ENCODE measurements around the gene OR2B2.
A peak's percentile ranks its signal among the peaks of the same experiment; 100 is the strongest.

Gene OR2B2

DNA sequence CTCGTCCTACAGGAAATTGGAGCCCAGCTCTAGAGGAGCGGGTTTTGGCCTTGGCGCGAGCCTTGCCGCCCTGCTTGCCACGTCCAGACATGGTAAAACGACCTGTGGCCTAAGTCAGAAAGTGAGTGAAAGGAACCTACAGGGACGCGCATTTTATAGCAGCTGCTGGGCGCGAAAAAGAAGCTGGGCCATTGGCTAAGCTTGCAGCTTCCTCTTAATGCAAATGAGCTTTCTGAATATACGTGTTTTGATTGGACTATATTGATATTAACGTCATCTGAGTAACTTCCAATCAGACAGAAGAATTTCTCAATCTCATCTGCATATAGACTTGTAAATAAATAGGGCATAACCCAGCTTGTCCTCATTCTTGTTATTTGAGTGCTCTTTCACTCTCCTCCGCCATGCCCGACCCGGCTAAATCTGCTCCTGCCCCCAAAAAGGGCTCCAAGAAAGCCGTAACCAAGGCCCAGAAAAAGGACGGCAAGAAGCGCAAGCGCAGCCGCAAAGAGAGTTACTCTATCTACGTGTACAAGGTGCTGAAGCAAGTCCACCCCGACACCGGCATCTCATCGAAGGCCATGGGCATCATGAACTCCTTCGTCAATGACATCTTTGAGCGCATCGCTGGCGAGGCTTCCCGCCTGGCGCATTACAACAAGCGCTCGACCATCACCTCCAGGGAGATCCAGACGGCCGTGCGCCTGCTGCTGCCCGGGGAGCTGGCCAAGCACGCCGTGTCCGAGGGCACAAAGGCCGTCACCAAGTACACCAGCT lies 18.9 kb downstream of the OR2B2 start:
- peak; percentile 99 for DNase-seq

DNA sequence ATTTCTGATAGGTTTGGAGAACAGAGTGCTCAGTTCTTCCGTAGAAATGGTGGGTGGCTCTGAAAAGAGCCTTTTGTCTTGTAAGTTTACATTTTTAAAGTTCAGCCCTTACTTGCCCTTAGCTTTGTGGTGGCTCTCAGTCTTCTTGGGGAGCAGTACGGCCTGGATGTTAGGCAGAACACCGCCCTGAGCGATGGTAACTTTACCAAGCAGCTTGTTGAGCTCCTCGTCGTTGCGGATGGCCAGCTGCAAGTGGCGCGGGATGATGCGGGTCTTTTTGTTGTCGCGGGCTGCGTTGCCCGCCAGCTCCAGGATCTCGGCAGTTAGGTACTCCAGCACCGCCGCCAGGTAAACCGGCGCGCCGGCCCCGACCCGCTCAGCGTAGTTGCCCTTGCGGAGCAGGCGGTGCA lies 19.5 kb downstream of the OR2B2 start:
- no peak for DNase-seq

DNA sequence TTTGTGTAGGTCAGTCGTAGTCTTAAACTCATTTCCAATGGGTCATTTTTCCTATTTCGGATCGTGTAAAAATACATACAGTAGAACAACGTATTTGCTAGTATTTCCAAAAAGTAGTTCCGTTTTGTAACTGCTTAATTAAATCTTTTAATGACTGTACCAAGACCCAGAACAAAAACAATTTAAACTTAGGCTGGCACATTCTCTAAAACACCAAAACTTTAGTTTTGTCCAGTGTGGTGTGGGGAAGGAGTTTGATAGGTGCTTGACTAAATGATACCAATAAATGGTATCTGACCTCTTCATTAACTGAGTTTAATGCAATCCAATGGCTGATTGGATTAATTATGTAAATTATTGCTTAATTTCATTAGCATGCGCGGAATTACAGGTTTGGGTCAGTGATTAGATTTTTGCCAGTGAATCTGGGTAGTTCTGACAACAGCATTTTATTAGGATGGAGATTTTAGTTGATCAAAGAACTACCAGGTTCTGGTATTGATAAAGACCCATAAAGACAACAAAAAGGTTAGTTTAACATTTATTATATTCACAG lies 20.8 kb downstream of the OR2B2 start:
- no peak for DNase-seq

DNA sequence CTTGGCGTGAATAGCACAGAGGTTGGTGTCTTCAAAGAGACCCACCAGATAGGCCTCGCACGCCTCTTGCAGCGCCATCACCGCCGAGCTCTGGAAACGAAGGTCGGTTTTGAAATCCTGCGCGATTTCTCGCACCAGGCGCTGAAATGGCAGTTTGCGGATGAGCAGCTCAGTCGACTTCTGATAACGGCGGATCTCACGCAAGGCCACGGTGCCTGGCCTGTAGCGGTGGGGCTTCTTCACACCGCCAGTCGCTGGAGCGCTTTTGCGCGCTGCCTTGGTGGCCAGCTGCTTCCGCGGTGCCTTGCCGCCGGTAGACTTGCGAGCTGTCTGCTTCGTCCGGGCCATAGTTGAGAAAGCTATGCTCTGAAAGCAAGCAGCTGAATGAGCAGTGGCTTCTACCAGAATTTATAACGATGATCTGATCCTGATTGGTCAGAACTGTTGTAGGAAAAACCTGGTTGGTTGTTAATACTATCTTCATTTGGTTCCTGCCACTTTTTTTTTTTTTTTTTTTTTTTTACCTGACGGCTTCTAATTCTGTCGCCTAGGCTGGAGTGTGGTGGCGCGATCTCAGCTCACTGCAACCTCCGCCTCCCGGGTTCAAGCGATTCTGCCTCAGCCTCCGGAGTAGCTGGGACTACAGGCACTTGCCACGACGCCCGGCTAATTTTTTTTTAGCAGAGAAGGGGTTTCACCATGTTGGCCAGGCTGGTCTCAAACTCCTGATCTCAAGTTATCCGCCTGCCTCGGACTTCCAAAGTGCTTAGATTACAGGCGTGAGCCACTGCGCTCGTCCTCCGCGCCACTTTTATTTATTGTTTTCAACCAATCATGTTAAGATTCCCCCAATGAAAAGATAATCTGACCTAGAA lies 21.5 kb downstream of the OR2B2 start:
- peak; percentile 89 for DNase-seq

DNA sequence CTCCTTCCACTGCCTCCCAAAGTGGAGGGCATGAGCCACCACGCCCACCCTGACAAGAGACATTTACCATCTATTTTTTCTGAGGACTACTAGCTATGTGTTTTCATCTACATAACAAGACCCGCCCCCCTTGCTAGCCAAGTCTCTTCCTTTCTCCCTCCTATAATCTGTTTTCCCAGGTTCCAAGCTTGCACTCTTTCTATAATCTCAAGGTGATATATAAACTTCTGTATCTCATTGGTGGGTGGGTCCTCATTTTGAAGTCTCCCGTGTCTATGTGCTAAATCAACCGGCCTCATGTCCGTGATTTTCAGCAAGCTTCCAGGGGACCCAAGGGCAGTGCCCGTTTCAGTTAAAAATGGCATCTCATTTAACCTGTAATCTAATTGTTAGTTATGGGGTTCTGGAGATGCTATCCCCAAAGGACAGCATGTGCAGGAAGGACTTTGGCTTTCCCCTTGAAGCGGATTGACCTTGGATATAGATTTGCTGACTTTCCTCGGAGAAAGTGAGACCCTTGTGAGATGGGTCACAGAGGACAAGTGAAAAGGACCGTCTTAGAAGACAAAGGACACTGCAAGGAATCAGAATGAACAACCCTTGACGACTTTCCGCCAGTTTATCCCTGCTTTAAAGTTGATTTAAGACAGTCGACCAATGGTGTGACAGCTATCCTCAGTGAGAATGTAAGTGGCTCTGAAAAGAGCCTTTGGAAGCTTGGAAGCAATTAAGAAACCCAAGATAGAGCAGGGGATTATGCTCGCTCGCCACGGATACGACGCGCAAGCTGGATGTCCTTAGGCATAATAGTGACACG lies 22.4 kb downstream of the OR2B2 start:
- DNase-seq = no peak

DNA sequence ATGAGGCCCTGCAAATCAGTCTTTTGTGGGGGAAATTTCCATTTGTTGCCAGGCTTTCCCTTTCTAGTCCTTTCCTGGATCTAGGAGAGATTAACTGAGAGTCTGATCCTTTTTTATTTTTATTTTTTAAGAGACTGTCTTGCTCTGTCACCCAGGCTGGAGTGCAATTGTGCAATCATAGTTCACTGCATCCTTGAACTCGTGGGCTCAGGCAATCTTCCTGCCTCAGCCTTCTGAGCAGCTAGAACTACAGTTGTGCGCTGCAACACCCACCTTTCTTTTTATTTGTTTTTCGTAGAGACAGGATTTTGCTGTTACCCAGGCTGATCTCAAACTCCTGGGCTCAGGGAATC lies 22.9 kb downstream of the OR2B2 start:
- no peak for DNase-seq

DNA sequence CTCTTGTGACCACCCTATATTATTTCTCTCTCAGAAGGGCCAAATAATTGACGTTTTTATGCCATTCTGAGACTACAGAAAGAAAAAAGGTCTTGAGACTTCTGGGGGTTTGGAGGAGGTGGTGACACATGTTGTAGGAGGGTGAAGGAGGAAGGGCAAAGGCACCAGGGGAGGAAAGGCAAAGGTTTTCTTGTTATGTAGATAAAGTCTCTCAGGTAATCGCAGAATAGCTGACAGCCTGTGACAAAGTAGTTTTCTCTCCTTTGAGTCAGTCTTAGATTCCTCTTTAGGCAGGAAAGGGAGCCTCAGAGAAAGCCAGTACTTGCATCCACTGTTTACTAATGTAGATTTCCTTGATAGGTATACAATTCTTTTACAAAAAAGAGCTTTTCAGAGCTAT lies 23.6 kb downstream of the OR2B2 start:
- DNase-seq = no peak

DNA sequence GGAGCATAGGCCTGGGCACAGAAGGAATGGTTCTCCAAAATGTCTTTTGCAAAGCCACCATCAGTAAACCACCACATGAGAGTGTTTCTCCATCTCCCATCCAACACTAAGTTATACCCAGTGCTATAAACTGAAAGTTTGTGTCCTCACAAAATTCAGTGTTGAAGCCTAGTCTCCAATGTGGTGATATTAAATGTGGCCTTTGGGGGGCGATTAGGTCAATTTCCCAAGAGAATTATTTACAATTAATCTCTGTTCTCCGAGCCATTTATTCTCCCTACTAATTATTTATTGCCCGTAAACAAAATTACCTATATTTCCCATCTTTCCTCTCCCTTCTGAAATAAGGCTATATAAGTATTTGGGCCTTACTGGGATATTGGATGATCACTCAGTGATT lies 26.1 kb downstream of the OR2B2 start:
- no peak for DNase-seq

DNA sequence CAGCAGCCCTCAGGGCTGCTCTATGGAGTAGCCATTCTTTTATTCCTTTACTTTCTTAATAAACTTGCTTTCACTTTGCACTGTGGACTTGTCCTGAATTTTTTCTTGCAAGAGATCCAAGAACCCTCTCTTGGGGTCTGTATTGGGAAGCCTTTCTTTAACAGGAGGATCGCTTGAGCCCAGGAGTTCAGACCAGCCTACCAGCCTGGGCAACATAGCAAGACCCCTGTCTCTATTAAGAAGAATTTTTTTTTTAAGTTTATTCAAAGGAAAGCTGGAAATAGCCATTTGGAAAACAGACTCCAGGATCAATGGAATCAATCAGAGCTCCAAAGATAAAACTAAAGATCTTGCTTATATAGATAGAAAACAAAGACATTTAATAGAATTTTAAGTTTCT lies 29.1 kb downstream of the OR2B2 start:
- DNase-seq = no peak

DNA sequence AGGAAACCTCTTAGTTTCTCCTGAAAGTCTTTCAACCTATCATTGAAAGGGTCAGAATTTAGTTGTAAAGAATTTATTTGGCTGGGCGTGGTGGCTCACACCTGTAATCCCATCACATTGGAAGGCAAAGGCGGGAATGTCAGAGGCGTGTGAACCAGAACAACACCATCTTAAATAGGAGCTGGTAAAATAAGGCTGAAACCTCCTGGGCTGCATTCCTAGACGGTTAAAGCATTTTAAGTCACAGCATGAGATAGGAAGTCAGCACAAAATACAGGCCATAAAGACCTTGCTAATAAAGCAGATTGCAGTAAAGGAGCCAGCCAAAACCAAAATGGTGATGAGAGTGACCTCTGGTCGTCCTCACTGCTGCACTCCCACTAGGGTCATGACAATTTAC lies 29.6 kb downstream of the OR2B2 start:
- no peak for DNase-seq

DNA sequence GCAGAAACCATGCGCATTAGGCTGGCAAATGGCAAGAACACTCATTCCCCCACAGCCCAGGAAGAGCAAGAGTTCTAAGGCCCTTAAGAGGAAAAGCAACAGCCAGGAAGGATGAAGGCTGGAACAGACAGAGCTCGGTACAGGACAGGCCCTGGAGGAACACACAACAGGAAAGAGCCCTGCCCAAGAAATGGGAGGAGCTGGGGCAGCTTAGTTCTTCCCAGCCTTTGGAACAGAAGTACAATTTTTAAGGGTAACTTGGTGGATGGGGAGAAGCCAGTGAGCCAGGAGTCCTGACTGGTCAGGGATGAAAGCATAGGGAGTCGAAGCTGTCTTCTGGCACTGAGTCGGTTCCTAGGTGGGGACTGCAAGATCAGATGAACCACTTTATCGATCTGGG lies 32.4 kb downstream of the OR2B2 start:
- no peak for DNase-seq

DNA sequence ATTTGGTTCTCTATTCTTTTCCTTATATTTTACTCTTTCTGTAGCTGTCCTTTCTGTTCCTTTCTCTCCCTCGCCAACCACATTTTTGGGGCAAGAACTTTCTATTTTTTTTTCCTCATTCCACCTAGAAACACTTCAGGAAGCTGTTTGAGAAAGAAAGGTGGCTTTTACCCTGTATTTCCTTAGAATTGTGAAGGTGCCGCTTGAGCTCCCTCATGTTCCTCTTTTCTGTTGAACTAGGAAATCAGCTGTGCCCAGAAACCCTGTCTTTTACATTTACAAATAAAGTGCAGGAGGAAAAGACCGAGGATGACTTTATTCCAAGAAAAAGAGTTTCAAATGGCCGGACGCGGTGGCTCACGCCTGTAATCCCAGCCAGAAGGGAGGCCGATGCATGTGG lies 38.2 kb downstream of the OR2B2 start:
- DNase-seq = no peak

DNA sequence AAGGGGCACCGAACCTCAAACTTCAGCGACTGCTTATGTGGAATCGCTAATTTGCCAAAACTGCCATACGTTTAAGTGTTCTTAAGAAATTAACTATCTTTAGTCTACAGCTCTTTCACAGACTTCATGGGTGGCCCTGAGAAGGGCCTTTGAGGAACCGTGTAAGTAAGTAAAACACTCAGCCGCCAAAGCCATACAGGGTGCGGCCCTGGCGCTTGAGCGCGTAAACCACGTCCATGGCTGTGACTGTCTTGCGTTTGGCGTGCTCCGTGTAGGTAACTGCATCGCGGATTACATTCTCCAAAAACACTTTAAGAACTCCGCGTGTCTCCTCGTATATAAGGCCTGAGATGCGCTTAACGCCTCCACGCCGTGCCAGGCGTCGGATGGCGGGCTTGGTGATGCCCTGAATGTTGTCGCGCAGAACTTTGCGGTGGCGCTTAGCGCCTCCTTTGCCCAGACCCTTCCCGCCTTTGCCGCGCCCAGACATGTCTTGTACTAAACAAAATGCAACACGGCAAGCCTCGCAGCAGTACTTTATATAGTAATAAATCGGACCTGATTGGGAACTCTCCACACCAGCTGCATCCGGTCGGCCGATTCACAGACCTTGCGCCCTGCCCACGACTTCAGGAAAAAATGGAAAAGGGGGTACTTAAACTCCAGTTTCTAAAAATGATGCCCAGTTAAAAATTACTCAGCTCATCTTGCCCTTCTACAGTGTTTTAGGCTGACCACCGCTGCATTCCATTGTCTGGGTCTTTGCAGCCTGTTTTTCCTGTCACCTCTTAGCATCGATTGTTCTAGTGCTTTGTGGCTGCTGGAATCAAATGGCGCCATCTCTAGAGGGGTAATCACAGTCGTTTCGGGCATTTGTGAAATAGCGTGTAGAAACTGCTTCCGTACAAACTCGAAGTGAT lies 38.9 kb downstream of the OR2B2 start:
- DNase-seq = peak; percentile 90

DNA sequence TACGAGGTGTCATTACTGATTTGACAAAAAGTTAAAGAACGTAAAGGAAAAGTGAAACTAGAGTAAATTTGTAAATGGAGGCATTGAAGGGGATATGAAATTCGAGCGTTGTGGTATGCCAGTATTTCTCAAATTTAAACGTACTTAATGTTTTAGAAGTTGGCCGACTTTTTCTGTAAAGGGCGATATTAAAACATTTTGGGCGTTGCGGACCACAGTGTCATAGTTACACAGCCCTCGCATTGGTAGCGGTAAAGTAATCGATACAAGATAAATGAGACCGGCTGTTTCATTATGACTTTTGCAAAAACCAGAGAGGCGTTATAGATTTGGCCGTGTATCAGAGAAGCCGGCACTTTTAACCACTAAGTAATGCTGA lies 39.6 kb downstream of the OR2B2 start:
- DNase-seq = no peak

DNA sequence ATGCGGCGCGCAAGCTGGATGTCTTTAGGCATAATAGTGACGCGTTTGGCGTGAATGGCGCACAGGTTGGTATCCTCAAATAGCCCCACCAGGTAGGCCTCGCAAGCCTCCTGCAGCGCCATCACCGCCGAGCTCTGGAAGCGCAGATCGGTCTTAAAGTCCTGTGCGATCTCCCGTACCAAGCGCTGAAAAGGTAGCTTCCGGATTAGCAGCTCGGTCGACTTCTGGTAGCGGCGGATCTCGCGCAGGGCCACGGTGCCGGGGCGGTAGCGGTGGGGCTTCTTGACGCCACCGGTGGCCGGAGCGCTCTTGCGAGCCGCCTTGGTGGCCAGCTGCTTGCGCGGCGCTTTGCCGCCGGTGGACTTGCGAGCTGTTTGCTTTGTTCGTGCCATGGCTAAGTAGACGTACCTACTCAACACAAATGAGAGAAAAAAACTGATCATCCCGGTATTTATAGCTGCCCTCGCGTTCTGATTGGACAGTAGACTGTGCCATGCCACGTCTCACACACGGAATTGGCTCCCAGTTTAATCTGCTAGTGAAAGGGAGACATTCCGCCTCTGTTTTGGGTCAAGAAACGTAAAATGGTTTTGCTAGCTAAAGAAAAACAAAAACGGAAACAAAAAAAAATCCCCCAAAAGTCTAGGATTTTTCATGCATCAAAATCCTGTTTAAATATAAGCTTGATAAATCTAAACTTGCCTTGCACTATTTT lies 40.1 kb downstream of the OR2B2 start:
- DNase-seq = peak; percentile 95

DNA sequence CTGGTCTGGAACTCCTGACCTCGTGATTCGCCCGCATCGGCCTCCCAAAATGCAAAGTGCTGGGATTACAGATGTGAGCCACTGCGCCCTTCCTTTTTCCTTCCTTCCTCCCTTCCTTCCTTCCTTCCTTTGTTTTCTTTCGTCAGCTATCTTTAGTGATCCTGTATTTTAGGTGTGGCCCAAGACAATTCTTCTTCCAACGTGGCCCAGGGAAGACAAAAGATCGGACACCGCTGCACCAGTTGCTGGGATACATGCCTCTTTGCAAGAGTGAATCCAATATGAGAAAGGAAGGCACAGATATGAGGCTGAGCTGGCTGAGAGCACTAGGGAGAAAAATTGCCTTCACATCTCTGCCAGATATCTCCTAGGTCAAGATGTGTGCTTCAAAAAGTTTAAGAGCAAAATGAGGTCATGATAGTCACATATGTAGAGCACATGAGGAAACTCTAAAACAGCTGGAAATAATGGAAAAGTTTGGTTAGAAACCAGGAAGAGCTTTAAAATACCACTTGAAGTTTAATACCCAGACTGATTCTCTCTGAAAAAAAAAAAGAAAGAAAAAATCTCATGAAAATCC lies 41.8 kb downstream of the OR2B2 start:
- no peak for DNase-seq

DNA sequence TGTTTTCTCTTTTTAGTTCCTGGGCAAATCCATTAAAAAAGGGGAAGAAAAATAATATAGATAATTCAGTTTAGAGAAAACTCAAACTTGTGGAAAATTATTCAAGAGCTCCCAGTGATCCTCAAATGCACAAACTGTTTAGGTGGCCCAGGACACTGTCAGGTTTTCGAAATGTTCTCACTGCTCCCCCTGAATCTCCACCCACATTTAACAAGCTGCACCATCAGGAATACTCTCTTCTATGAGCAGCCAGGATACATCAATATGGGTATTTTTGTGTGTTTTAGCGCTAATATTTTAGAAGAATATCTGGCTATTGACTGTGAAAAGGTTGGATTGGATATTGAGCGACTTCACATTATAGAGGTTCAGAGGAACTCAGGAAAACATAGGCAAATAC lies 43.9 kb downstream of the OR2B2 start:
- no peak for DNase-seq

DNA sequence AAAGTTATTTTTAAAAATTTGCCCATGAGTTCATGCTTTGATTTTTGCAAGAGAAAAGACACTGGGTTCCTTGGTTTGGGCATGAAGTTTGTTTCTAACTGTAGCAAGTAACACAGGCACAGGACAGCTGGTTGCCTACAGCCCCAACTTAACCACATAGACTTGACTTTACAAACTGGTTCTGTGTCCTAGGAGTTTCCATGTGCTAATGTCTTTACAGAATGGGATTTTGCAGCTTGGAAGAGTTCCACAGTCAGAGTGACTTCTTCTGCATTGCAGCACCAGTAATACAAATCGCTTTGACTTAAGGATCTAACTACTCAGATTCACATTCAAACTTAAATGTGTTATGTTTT lies 44.3 kb downstream of the OR2B2 start:
- DNase-seq = no peak

DNA sequence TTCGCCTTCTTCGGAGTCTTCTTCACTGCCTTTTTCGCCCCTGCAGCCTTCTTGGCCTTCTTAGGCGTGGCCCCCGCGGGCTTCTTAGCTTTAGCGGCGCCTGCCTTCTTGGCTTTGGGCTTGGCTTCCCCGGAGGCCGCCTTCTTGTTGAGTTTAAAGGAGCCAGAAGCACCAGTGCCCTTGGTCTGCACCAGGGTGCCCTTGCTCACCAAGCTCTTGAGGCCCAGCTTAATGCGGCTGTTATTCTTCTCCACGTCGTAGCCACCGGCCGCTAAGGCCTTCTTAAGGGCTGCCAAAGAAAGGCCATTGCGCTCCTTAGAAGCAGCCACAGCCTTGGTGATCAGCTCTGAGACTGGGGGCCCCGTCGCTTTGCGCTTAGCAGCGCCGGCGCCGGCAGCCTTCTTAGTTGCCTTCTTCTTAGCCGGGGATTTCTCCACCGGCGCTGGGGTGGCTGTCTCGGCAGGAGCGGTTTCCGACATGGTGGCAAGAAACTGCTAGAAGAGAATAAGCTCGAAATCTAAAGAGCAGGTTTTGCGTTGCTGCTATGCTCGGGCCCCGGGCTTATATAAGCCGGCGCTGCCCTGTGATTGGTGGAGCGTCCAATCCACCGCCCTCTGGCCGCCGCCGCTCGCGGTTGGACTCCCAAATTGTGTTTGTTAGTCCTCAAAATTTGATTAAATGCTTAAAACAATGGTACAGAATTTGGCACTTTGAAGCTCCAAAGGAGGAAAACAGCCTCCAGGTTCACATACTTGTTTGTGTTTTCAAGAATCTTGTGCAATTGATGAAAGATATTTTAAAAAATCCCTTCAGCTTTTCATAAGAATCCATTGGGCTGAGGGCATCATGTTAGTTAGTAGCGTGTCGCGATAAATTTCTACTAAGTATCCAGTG lies 44.9 kb downstream of the OR2B2 start:
- DNase-seq = peak; percentile 43
